HepG2 (cell line): ENCODE results near the gene GHRH. TPM values are rescaled to one million over a fixed set of nuclear protein-coding genes. Genes with fewer than 3 reads are reported as not detected.

Source experiments
- BORCS8-MEF2B ChIP-seq: sonication (generic); formaldehyde crosslinking; IDR thresholded peaks from 2 replicates; pipeline ENCODE4 v1.8.0; 2022; ENCODE audit warnings: mild to moderate bottlenecking, missing genetic modification reagents
- CEBPB ChIP-seq: IDR thresholded peaks from 2 replicates; pipeline ENCODE4 v1.6.1; 2011; ENCODE audit warnings: low read depth, low read length, improper control_type of control experiment, borderline replicate concordance
- FOSL2 ChIP-seq: sonication (generic); formaldehyde crosslinking; IDR thresholded peaks from 2 replicates; pipeline ENCODE4 v1.4.0; 2020; ENCODE audit warnings: missing genetic modification reagents
- GABPB1 ChIP-seq: IDR thresholded peaks from 2 replicates; pipeline ENCODE4 v1.6.1; 2016; ENCODE audit warnings: mild to moderate bottlenecking, missing genetic modification reagents, moderate library complexity, missing compliant biosample characterization
- NFE2L1 ChIP-seq: sonication (generic); formaldehyde crosslinking; IDR thresholded peaks from 2 replicates; pipeline ENCODE4 v1.4.0; 2020; ENCODE audit warnings: missing genetic modification reagents, mild to moderate bottlenecking, borderline replicate concordance
- SKIL ChIP-seq: sonication (generic); formaldehyde crosslinking; IDR thresholded peaks from 2 replicates; pipeline ENCODE4 v1.8.0; 2022; ENCODE audit warnings: missing genetic modification reagents, mild to moderate bottlenecking, moderate library complexity, borderline replicate concordance
- TFE3 ChIP-seq: IDR thresholded peaks from 2 replicates; pipeline ENCODE4 v1.6.1; 2016
- USF2 ChIP-seq, 2 experiments: sonication (generic) in 1 of 2; formaldehyde crosslinking in 1 of 2; IDR thresholded peaks; 2 replicates each; pipeline versions ENCODE4 v1.5.1 to v1.6.1; 2011 to 2020; ENCODE audit warnings: borderline replicate concordance in 1 of 2, low read depth in 1 of 2, low read length in 1 of 2, mild to moderate bottlenecking in 1 of 2, missing genetic modification reagents in 1 of 2, moderate library complexity in 1 of 2
- ZBTB34 ChIP-seq: sonication (generic); formaldehyde crosslinking; IDR thresholded peaks from 2 replicates; pipeline ENCODE4 v1.8.0; 2022; ENCODE audit warnings: mild to moderate bottlenecking, missing genetic modification reagents
- ZEB1 ChIP-seq: IDR thresholded peaks from 2 replicates; pipeline ENCODE4 v1.6.1; 2012; ENCODE audit warnings: mild to moderate bottlenecking, low read depth, inconsistent platforms; ENCODE audit not compliant: insufficient replicate concordance
- ZFP62 ChIP-seq: sonication (generic); formaldehyde crosslinking; IDR thresholded peaks from 2 replicates; pipeline ENCODE4 v1.4.0; 2020; ENCODE audit warnings: missing genetic modification reagents
- ZFP91 ChIP-seq: sonication (generic); formaldehyde crosslinking; IDR thresholded peaks from 2 replicates; pipeline ENCODE4 v1.9.0; 2022; ENCODE audit warnings: missing genetic modification reagents, mild to moderate bottlenecking, borderline replicate concordance
- ZNF18 ChIP-seq: sonication (generic); formaldehyde crosslinking; IDR thresholded peaks from 2 replicates; pipeline ENCODE4 v1.8.0; 2022; ENCODE audit warnings: mild to moderate bottlenecking, missing genetic modification reagents; ENCODE audit not compliant: insufficient replicate concordance
- ZNF3 ChIP-seq: IDR thresholded peaks from 2 replicates; pipeline ENCODE4 v1.7.0; 2017; ENCODE audit warnings: inconsistent platforms
- ZNF501 ChIP-seq: sonication (generic); formaldehyde crosslinking; IDR thresholded peaks from 2 replicates; pipeline ENCODE4 v1.5.1; 2020; ENCODE audit warnings: mild to moderate bottlenecking, moderate library complexity, missing genetic modification reagents
- ZNF678 ChIP-seq: sonication (generic); formaldehyde crosslinking; IDR thresholded peaks from 2 replicates; pipeline ENCODE4 v1.4.0; 2020; ENCODE audit warnings: mild to moderate bottlenecking, missing genetic modification reagents
- ZNF839 ChIP-seq: sonication (generic); formaldehyde crosslinking; IDR thresholded peaks from 2 replicates; pipeline ENCODE4 v1.4.0; 2020; ENCODE audit warnings: missing genetic modification reagents, mild to moderate bottlenecking, borderline replicate concordance
- polyA plus RNA-seq, 8 experiments: library from polyadenylated mRNA; depleted of rRNA in 3 of 8; stranded (reverse) in 7 of 8; unstranded in 1 of 8; fragments of >200 nt; fragmentation: Illumina TruSeq in 4 of 8; extraction: Trizol in 4 of 8; gene quantifications; 2 replicates each; pipeline versions ENCODE4 v1.2.1 to v1.2.3, GENCODE V29; 2011 to 2016; ENCODE audit warnings: low read depth in 4 of 8, missing spikeins in 1 of 8, mixed read lengths in 1 of 8; ENCODE audit not compliant: insufficient read depth in 1 of 8
- total RNA-seq, 5 experiments: library from RNA; depleted of rRNA; stranded (reverse); fragments of >200 nt; fragmentation: Illumina TruSeq; extraction: Trizol; gene quantifications; 2 replicates each; pipeline ENCODE4 v1.2.3, GENCODE V29; 2016; ENCODE audit warnings: low read depth in 1 of 5

The GHRH gene
- total and polyA plus RNA-seq, 2 of the 13 experiments (the other 11 are each of a cell fraction or from before 2014, with no cell fraction given): not detected

GRCh38 chr20:37276494-37277252, 15.1 kb upstream of the GHRH start (continued):
- no peak for TF ChIP-seq ZFP62 (CRISPR knock-in tag)
- no peak for TF ChIP-seq NFE2L1 (CRISPR knock-in tag)
- TF ChIP-seq GABPB1 (CRISPR knock-in tag): no peak
- peak; percentile 29; the same call in 1 of the 2 replicates for TF ChIP-seq SKIL (CRISPR knock-in tag)
- TF ChIP-seq USF2 (IDR thresholded peaks at IDR 0.05; ENCODE audit: low read depth, low read length): peak; percentile 49; the same call in 1 of the 2 replicates
- TF ChIP-seq USF2 (CRISPR knock-in tag; IDR thresholded peaks at IDR 0.05; ENCODE audit: borderline replicate concordance): no peak; the same call in 1 of the 2 replicates
- no peak for TF ChIP-seq CEBPB
- no peak for TF ChIP-seq ZNF839
- peak; percentile 25; the same call in 1 of the 2 replicates for TF ChIP-seq ZFP91 (CRISPR knock-in tag)
- no peak for TF ChIP-seq ZBTB34 (CRISPR knock-in tag)
- peak; percentile 89 for TF ChIP-seq ZNF501 (CRISPR knock-in tag)
- no peak for TF ChIP-seq TFE3 (CRISPR knock-in tag)
- TF ChIP-seq FOSL2 (CRISPR knock-in tag): no peak
- peak; percentile 52 for TF ChIP-seq ZNF18 (CRISPR knock-in tag)
- TF ChIP-seq ZEB1: peak; percentile 46
- TF ChIP-seq ZNF3 (CRISPR knock-in tag): no peak
- no peak for TF ChIP-seq ZNF678 (CRISPR knock-in tag)
- no peak for TF ChIP-seq BORCS8-MEF2B (CRISPR knock-in tag)
